Astrocyte of the cerebellum (primary cell): ENCODE data around the gene KCNS1.

ENCODE experiments used
- DNase-seq: peaks from one replicate; pipeline ENCODE4 v3.0.0-alpha.2; 2011; ENCODE audit warnings: low read depth
- H3K4me3 ChIP-seq: 2 replicates; pipeline ENCODE4 v1.5.1; 2011; ENCODE audit warnings: mild to moderate bottlenecking, low read depth, low read length, moderate library complexity
- CTCF ChIP-seq: IDR thresholded peaks from 2 replicates; pipeline ENCODE4 v1.5.1; 2012; ENCODE audit warnings: low read length, low read depth, moderate library complexity, mild to moderate bottlenecking; ENCODE audit errors: missing control alignments
- in situ Hi-C: cut with HindIII; loops from 2 replicates; pipeline ENCODE4 v1.10.0; 2017; ENCODE audit warnings: low sequenced_read_pairs

The KCNS1 gene

DNA sequence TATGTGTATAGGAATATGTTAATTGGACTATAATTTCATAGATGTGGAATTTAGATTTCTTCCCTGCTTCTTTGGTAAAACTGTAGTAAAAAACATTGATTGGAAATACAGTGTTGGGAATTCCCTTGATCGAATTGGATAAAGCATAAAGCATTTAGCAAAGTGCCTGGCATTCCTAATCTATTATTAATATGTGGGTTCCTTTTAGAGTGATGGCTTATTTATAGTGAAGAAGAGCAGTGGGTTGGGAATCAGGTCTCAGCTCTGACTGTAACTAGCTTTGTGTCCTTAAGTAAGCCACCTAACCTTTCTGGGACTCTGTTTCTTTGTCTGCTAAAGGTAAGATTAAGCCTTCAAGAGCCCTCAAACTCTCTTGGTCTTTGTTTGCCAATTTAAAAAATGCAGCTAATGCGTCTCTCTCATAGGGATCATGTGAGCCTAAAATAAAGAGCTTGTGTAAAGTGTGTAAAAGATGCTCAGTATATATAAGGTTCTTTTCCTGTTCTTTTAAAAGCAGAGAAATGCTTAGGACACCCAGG lies 53.3 kb downstream of the KCNS1 start:
- in situ Hi-C loops, result loop anchor here (5.0 kb wide), 1 partner anchor 55 kb away; the partner anchor contains the start of gene KCNS1
- no peak for TF ChIP-seq CTCF
- no peak for DNase-seq
- no peak overlapping the region for H3K4me3 ChIP-seq

DNA sequence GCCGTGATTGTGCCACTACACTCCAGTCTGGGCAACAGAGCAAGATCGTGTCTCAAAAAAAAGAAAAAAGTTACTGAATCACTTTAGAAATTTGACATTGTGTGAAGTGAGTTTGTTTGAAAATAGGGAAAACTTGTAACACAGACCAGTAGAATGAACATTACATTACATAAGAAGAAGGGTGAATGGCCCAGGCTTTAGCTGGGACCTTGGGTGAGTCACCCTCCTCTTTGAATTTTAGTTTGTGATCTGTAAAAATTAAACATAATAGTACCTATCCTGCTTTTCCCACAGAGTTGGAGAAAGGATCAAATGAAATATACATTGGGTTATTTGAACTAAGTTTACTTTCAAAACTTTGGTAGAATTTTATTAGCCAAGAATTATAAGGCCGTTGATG lies 56.3 kb downstream of the KCNS1 start:
- in situ Hi-C loops, result no loop called here
- DNase-seq, result no peak
- TF ChIP-seq CTCF, result no peak
- no peak overlapping the region for H3K4me3 ChIP-seq

DNA sequence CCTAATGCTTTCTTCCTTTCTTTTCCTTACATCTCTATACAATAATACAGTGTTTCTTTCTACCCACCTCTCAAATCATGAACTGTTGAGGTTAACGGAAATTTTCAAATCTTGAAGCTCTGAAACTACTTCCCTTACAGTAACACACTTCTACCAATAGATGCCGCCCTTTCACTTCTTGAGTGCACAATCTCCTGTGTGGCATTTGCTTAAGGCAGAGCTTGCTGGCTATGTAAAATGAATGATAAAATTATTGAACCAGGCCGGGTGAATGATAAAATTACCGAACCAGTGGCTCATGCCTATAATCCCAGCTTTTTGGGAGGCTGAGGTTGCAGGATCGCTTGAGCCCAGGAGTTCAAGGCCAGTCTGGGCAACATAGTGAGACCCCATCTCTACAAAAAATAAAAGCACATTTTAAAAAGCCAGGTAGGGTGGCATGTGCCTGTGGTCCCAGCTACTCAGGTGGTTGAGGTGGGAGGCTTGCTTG lies 56.8 kb downstream of the KCNS1 start:
- TF ChIP-seq CTCF, result peak; percentile 91
- in situ Hi-C loops, result no loop called here
- H3K4me3 ChIP-seq, result no peak overlapping the region
- DNase-seq, result peak; percentile 80

GRCh38 chr20:45042978-45043377 lies 57.9 kb downstream of the KCNS1 start:
- DNase-seq, result no peak
- no peak overlapping the region for H3K4me3 ChIP-seq
- no peak for TF ChIP-seq CTCF
- in situ Hi-C loops, result no loop called here
